A673 (cell line): ENCODE results near the gene FLCN. TPM values are rescaled to one million over a fixed set of nuclear protein-coding genes. Genes with fewer than 3 reads are reported as not detected.
A peak's percentile ranks its signal among the peaks of the same experiment; 100 is the strongest.

Source experiments
- BruUV-seq: library from RNA; stranded (reverse); fragments of 400-500 nt; replicated peaks from 2 replicates; lab custom pipeline; 2021; lab: Mats Ljungman, UMichigan
- CTCF ChIA-PET: fragments of 300-600 bp; sonication (Branson Sonifier 250); formaldehyde crosslinking; loops from one replicate; lab custom pipeline; 2022; ENCODE audit warnings: antibody characterized with exemption; lab: Charles Lee
- POLR2A ChIA-PET: fragments of 300-600 bp; sonication (Branson Sonifier 250); formaldehyde crosslinking; loops from one replicate; lab custom pipeline; 2022; ENCODE audit warnings: antibody characterized with exemption; ENCODE audit not compliant: low non-redundant PET; lab: Charles Lee
- DNase-seq: peaks from one replicate; pipeline ENCODE4 v3.0.0-alpha.2; 2015; ENCODE audit warnings: low spot score
- H3K27ac ChIP-seq: fragments of 200-600 bp; sonication (generic); 2 replicates; pipeline ENCODE4 v1.5.1; 2016; ENCODE audit warnings: mixed run types, low read depth, mild to moderate bottlenecking, mixed read lengths, antibody characterized with exemption, low read length; ENCODE audit not compliant: poor library complexity, severe bottlenecking
- H3K27me3 ChIP-seq: fragments of 200-600 bp; sonication (generic); replicated peaks from 2 replicates; pipeline ENCODE4 v1.6.1; 2017; ENCODE audit warnings: mixed run types, low read depth, mild to moderate bottlenecking, mixed read lengths, antibody characterized with exemption, low read length; ENCODE audit not compliant: insufficient read depth, poor library complexity
- H3K36me3 ChIP-seq: fragments of 200-600 bp; sonication (generic); 2 replicates; pipeline ENCODE4 v1.6.1; 2016; ENCODE audit warnings: mixed run types, mild to moderate bottlenecking, mixed read lengths, antibody characterized with exemption, low read length; ENCODE audit not compliant: insufficient read depth, poor library complexity, severe bottlenecking
- H3K4me1 ChIP-seq: fragments of 200-600 bp; sonication (generic); 2 replicates; pipeline ENCODE4 v1.6.1; 2017; ENCODE audit warnings: mixed run types, mild to moderate bottlenecking, mixed read lengths, antibody characterized with exemption, low read length; ENCODE audit not compliant: insufficient read depth, poor library complexity, severe bottlenecking
- H3K4me3 ChIP-seq: fragments of 200-600 bp; sonication (generic); 2 replicates; pipeline ENCODE4 v1.5.1; 2016; ENCODE audit warnings: low read depth, mixed run types, mild to moderate bottlenecking, mixed read lengths, low read length; ENCODE audit not compliant: poor library complexity, severe bottlenecking
- H3K9me3 ChIP-seq: fragments of 200-600 bp; sonication (generic); 2 replicates; pipeline ENCODE4 v1.6.1; 2016; ENCODE audit warnings: mixed run types, low read depth, mild to moderate bottlenecking, mixed read lengths, antibody characterized with exemption, low read length; ENCODE audit not compliant: poor library complexity, severe bottlenecking
- EZH2 ChIP-seq: fragments of 200-600 bp; sonication (generic); IDR thresholded peaks from 2 replicates; pipeline ENCODE4 v1.6.1; 2017; ENCODE audit warnings: borderline replicate concordance, low read depth, mild to moderate bottlenecking, mixed read lengths, antibody characterized with exemption, low read length; ENCODE audit not compliant: poor library complexity, severe bottlenecking
- intact Hi-C: fragments of 100-400 bp; cut with micrococcal nuclease; formaldehyde crosslinking; loops from one replicate; pipeline ENCODE4 v1.10.0; 2022; ENCODE audit not compliant: unreplicated experiment
- total RNA-seq: library from RNA; stranded (reverse); gene quantifications from 2 replicates; pipeline ENCODE4 v1.2.3, GENCODE V29; 2021
- TF ChIP-seq, protein P1 (sequence below): fragments of 300-800, 200-600 bp; sonication (generic); conservative IDR thresholded peaks from 2 replicates; pipeline ENCODE4 v1.5.1; 2017; ENCODE audit warnings: low read depth, mild to moderate bottlenecking, antibody characterized with exemption, low read length, moderate library complexity, mixed read lengths

The FLCN gene
- total RNA-seq, 1 experiment from 2014 or later = 60.2 TPM

DNA sequence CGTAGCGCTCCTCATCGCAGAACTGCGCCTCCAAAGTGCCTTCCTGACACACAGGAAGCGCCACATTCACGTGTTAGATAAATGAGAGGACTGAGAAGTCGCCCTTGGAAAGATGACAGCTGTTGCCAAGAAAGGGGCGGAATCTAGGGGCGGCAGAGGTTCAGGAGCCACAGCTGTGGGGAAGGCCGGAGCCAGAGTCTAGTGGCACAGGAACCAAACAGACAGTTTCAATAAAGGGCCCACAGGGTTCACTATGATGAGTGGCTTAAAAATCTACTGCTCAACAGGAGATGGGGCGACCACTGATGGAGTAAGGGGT is 4.7 kb downstream of the FLCN start:
- no peak for DNase-seq
- ChIA-PET POLR2A (interaction anchor here (0.6 kb wide), 1 partner anchor 104 kb away, joined by 4 read pairs; no protein-coding TSS in a partner anchor), CTCF (no interaction called here)
- Histone ChIP-seq H3K4me1 (peaks cover 23% of the 10 kb centered on the region), H3K9me3 (no peaks in the 10 kb centered on the region), H3K27me3 (no peaks in the 10 kb centered on the region), H3K36me3 (peaks cover 37% of the 10 kb centered on the region), H3K27ac (no peak overlapping the region), H3K4me3 (no peak overlapping the region)
- intact Hi-C loops = no loop called here
- no TSS peak for BruUV-seq
- TF ChIP-seq EZH2 = no peak
- TF ChIP-seq, protein P1, sequence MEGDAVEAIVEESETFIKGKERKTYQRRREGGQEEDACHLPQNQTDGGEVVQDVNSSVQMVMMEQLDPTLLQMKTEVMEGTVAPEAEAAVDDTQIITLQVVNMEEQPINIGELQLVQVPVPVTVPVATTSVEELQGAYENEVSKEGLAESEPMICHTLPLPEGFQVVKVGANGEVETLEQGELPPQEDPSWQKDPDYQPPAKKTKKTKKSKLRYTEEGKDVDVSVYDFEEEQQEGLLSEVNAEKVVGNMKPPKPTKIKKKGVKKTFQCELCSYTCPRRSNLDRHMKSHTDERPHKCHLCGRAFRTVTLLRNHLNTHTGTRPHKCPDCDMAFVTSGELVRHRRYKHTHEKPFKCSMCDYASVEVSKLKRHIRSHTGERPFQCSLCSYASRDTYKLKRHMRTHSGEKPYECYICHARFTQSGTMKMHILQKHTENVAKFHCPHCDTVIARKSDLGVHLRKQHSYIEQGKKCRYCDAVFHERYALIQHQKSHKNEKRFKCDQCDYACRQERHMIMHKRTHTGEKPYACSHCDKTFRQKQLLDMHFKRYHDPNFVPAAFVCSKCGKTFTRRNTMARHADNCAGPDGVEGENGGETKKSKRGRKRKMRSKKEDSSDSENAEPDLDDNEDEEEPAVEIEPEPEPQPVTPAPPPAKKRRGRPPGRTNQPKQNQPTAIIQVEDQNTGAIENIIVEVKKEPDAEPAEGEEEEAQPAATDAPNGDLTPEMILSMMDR = no peak

DNA sequence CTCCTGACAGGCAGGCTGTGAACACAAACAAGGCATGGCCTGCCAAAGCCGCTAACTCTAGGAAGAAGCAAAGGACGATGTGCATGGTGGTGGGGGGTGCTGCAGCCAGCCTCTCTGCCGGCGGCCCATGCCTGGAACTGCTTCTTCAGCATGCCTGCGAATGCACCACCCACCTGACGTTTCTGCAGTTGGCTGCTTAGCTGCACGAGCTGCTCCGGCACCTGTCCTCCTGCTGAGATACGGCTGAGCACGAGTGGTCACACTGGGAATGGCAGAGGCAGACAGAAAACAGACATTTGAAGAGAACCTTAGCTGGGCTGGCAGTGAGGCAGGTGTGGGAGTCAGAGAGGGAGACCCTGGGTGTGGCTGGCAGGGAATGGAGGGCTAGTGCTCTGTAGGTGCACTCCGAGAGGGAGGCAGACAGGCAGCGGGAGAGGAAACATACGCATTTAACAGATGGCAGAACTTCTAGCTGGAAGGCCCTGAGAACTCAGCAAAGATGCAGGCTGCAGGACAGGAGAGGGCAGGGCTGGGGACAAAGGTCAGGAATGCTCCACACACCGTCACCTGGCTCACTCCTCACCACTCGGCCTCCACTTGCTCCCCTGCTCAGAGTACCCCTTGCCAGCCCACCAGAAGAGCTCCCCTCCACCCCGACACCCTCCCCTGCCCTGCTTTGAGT is 5.2 kb downstream of the FLCN start:
- DNase-seq = no peak
- no TSS peak for BruUV-seq
- H3K9me3 ChIP-seq = no peaks in the 10 kb centered on the region
- intact Hi-C loops = no loop called here
- peaks cover 42% of the 10 kb centered on the region for H3K36me3 ChIP-seq
- H3K27ac ChIP-seq = no peak overlapping the region
- no peaks in the 10 kb centered on the region for H3K27me3 ChIP-seq
- H3K4me1 ChIP-seq = peaks cover 23% of the 10 kb centered on the region
- H3K4me3 ChIP-seq = no peak overlapping the region
- POLR2A ChIA-PET = interaction anchor here (0.6 kb wide), 1 partner anchor 103 kb away, joined by 4 read pairs; no protein-coding TSS in a partner anchor
- no peak for TF ChIP-seq EZH2
- TF ChIP-seq, protein P1 = no peak
- CTCF ChIA-PET = no interaction called here

DNA sequence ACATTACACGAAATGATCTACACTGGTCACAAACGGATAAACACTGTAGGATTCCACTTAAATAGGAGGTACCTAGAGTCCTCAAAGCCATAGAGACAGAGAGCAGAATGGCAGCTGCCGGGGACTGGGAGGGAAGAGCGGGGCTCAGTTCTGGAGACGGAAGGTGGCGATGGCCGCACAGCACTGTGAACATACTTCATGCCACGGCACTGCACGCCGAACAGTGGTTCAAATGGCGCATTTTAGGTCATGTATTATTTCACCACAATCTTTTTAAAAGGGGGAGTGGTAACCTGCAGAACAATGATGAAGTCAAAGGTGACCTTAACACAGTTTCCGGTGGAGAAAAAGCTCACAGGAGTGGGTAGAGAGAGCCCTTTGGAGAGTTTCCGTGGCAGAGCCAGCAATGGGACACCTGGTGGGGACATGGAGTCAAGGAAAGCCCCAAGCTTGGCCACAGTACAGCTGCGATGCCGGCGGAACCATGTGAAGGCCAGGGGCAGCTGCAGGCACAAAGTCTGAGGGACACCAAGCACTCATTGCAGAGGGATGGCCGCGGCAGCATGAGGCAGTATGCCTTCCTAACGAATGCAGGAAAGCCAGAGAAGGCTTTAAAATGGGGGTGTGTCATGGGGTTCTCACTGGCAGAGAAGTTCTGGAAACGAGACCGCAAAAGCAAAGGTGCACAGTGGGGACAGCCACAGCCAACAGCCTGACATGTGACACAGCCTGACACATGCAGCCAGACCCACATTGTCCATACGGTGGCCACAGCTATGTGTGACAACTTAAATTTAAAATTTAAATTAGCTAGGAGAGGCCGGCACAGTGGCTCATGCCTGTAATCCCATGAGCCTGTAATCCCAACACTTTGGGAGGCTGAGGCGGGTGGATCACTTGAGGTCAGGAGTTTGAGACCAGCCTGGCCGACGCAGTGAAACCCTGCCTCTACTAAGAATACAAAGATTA is 7.3 kb downstream of the FLCN start:
- Histone ChIP-seq H3K4me3 (no peak overlapping the region), H3K27ac (peak overlapping the region; percentile 74), H3K27me3 (no peaks in the 10 kb centered on the region), H3K9me3 (no peaks in the 10 kb centered on the region), H3K36me3 (peaks cover 60% of the 10 kb centered on the region), H3K4me1 (peaks cover 14% of the 10 kb centered on the region)
- ChIA-PET POLR2A (interaction anchor here (0.6 kb wide), 1 partner anchor 44 kb away, joined by 3 read pairs; no protein-coding TSS in a partner anchor), CTCF (no interaction called here)
- intact Hi-C loops = no loop called here
- DNase-seq = no peak
- no TSS peak for BruUV-seq
- no peak for TF ChIP-seq EZH2
- TF ChIP-seq, protein P1 = no peak
